Measurements from ENCODE around the gene CDH13.

Gene CDH13

DNA sequence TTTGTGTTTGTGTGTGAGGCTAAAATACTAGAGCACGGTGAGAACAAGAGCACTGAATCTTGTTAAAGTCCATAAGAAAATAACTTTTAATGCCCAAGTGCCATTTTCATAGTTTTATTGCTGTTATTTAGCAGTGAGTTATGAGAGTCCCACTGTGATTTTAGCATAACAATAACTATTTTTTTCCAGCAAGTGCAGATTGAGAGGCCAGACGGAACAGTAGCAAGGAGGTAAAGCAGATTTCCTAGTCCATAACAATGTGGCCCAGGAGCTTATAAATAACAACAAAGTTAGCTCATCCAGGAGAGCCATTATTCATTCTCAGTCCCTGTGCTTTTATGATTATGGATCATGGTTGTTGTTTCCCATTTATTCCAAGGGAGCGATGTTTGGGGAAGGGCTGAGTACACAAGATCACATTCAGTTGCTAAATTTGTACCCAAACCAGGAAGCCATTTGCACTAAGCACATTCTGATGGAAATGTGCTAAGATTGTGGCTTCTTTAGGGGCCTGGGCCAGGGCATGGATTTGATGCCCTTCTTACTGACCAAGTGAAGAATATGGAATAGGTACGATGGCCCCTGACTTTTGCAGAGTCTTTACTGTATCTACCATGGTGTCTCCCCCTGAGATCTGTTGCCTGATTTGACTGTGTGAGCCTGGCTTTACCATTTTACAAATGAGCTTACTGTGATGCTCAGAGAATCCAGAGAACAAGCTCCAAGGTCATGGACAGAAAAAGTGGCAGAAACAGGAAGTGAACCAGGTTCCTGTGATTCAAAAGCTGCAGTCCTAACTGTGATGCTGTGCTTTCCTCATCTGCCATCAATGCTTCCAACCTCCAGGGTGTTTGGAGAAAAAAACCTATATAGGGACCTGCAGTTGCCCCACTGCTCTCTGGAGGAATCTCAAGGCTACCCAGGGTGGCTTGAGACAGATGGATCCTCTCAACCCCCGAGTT lies 976.3 kb downstream of the CDH13 start:
- DNase-seq, result no peak

GRCh38 chr16:83603723-83604570 lies 977.2 kb downstream of the CDH13 start:
- no peak for DNase-seq

GRCh38 chr16:83606486-83607030 lies 979.8 kb downstream of the CDH13 start:
- DNase-seq, result no peak

DNA sequence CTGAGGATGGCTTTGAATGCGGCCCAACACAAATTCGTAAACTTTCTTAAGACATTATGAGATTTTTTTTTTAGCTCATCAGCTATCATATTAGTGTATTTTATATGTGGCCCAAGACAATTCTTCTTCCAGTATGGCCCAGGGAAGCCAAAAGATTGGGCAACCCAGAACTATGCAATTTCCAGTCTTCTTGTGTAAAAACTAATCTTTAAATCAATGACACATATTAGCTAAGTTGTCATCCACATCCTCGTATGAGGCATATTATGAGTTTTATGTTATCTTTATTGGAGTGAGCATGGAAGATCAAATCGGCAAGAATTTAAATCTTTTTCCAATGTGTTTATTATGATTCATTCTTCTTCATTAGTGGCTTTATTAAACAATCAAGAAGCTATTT lies 982.4 kb downstream of the CDH13 start:
- no peak for DNase-seq

DNA sequence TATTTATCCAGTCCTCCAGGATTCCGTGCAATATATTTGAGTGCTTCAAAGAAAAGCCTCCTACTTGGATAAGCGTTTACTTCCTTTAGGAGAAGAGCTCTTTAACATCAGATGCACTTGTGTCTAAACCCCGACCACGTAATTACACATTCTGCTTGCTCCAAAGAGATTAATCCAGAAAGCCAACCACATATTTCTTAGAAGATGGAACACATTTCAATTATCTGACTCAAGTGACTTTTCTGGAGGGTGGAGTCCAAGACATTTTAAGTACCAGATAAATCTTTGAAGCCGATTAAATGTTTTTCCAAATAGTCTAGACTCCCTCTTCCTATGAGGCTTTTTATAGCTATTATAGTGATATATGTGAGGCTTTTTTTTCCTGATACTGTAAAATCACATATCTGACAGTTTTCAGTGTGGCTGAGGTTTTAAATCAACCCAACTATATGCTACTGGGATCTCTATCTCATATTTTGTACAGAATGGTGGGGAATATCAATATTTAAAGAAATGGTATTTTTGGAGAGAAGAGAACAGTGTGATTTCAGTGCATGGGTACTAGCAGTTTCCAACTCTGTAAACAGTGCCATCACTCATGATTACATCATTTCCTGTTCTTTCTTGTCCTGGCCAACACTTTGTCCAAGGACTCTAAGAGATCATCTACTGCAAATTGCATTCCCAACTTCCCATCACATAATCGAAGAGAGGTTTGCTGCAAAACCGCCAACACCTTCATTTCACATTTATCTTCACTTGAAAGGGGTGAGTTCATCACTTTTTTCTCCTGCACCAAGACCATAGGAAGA lies 988.6 kb downstream of the CDH13 start:
- DNase-seq, result no peak

GRCh38 chr16:83615953-83616350 lies 989.2 kb downstream of the CDH13 start:
- no peak for DNase-seq

- DNase-seq, result no peak
These were observed 992.8 kb downstream of the CDH13 start for GRCh38 chr16:83619381-83620150.

GRCh38 chr16:83622010-83622409 lies 995.2 kb downstream of the CDH13 start:
- no peak for DNase-seq

DNA sequence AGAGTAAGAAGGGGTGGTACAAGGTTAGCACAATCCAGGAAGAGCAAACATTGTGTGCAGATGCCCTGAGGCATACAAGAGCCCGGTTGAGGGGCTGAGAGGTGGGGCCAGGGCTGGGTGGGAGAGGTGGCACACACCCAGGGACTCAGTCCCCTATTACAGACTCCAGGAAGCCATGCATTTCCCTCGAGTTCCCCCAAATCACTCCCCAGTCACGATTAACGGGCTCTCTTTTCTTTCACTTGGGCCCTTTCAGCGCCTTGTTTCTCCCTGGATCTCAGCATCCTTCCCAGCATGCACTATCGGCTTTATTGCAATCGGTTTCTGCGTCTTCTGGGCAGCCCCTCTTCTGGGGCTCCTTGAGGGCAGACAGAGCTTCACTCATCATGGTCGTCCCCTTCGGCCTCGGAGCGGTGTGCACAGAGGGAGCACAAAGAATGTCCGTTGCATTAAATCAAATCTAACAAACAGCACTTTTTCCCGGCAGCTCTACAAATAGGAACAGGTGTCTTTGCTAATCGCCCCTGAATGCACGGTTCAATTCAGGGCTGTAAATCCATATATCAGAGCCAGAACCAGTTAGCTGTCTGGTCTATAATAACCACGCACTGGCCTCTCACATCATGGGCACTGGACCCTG lies 996.4 kb downstream of the CDH13 start:
- no peak for DNase-seq

DNA sequence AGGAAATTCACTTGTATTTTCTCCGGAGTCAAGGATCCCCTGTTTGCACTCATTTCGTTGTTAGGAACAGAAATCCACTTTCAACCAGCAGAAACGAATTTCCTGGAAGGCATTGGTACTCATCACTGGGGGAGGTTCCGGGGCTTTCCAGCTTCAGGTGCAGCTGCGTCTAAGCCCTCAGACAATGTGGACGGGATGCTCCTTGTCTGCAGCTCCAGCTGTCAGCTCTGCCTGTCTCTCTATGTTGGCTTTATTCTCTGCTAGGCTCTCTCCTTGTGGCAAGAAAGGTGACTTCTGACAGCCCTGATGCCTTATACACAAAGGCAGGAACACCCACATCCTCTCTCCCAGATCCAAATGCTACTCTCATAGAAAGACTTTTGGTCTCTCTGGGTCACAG lies 997.1 kb downstream of the CDH13 start:
- DNase-seq, result no peak

DNA sequence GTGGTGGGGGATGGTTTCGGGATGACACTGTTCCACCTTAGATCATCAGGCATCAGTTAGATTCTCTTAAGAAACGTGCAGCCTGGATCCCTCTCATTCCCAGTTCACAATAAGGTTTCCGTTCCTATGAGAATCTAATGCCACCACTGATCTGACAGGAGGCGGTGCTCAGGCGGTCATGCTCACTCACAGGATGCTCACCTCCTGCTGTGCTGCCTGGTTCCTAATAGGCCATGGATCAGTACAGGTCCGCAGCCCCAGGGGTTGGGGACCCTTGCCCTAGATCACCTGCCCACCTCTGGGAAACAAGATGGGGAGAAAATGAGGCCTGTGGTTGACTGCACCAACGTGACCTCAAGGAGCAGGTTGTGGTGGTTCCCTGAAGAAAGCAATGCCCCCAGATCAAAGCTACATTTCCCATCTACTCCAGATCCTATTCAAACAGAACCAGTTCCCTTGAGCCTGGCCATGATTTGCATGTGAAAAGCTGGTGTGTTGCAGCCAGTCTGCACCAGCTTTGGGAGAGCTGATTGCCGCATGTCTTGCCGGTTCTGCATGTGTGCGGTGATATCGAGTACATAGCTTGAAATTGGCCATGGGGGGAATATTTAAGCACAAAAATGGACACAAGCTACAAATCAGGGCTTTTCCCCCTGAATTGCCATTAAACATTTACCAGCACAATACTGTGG lies 997.8 kb downstream of the CDH13 start:
- no peak for DNase-seq

- DNase-seq, result no peak
These were observed 999.4 kb downstream of the CDH13 start for GRCh38 chr16:83626204-83626603.

DNA sequence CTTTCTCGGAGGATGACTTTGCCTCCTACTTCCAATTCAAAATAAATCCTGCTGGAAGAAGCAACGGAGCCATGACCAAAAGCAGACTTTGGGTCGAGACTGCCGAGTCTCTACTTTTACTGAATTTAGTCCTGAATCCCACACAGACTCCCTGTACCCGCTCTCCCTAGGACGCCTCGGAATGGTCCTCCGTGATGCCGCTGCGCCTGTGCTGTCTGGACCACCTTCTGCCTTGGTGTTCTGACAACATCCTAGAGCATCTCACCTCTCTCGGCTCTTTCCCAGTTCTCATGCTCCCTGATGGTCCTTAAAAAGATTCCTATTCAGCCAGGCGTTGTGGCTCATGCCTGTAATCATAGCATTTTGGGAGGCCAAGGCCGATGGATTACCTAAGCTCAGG lies 999.9 kb downstream of the CDH13 start:
- no peak for DNase-seq

- DNase-seq, result no peak
These were observed 1001.2 kb downstream of the CDH13 start for GRCh38 chr16:83627996-83628395.

- DNase-seq, result no peak
These were observed 1002.7 kb downstream of the CDH13 start for GRCh38 chr16:83629426-83629825.

DNA sequence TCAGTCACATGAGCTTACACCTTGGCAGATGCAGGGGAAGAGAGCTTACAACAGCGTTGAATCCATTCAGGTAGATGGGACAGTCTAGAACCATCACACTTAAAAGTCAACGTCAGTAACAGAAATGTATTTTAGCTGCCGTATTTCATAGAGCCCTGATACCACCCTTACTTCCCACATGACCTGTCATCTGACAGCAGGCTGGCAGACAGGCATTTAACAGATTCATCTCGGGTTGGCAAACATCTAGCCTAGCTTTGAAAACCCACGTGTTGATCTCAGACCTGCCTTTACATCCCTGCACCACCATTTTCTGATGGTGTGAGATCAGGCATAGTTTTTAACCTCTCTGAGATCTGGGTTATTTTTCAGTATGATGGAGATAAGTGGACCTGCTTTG lies 1003.1 kb downstream of the CDH13 start:
- no peak for DNase-seq

DNA sequence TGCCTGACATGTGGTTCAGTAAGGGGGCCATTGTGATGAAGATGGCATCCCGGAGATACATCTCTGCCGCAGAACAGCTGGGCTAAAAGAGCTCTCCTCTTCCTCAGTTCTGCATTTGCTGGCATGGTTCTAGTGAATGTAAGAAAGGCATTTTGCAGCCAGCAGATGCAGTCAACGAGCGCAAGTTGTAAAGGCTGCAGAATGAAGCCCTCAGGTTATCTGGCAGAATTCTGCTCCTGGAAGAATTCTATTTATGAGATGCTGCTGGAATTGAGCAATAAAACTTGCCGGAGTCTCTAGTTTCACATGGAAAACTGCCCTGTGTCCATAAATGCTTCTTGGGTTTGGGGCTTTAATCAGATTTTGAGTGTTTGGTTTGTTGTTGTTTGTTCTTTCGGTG lies 1004.2 kb downstream of the CDH13 start:
- DNase-seq, result no peak

GRCh38 chr16:83633286-83633685 lies 1006.5 kb downstream of the CDH13 start:
- DNase-seq, result no peak

- no peak for DNase-seq
These were observed 1021.6 kb downstream of the CDH13 start for GRCh38 chr16:83648347-83648746.

DNA sequence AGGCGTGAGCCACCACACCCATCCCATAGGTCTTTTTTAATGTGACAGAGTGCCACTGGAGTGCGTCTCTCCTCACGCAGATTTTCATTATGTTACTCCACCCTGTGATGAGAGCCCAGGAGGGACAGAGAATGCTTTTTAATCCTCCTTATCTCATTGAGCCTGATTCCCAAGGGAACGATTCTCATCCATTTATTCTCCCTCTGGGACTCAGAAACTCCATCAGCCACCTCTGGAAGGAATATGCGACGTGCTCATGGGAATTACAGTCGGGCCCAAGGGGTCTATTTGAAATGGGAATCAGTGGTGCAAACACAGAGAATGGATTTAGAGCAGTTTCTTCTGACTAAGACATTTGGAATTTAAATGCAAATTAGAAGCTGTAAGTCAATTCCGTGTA lies 1025.1 kb downstream of the CDH13 start:
- DNase-seq, result no peak

- DNase-seq, result no peak
These were observed 1026.2 kb downstream of the CDH13 start for GRCh38 chr16:83652943-83653342.
